HFF-Myc (cell line): ENCODE measurements around the gene CHTF8.
"Not testable (repeated sequence)": the region's sequence is repeated elsewhere in the genome, so short reads cannot be mapped to it uniquely, and the experiment has no call there.

Experiments
- DNase-seq: peaks from one replicate; pipeline ENCODE4 v3.0.0-alpha.2; 2011; ENCODE audit warnings: low read depth; ENCODE audit errors: extremely low read depth
- H3K4me3 ChIP-seq: replicated peaks from 2 replicates; pipeline ENCODE4 v1.5.1; 2011; ENCODE audit warnings: low read depth, mild to moderate bottlenecking, control low read depth, low read length
- TF ChIP-seq, protein P1 (sequence below): IDR thresholded peaks from 2 replicates; pipeline ENCODE4 v1.5.1; 2012; ENCODE audit warnings: mild to moderate bottlenecking, low read depth, low read length, control low read depth; ENCODE audit errors: missing control alignments

CHTF8 gene

GRCh38 chr16:69126221-69126620 lies 6.2 kb downstream of the CHTF8 start:
- DNase-seq: no peak
- H3K4me3 ChIP-seq: no peak overlapping the region
- TF ChIP-seq, protein P1, sequence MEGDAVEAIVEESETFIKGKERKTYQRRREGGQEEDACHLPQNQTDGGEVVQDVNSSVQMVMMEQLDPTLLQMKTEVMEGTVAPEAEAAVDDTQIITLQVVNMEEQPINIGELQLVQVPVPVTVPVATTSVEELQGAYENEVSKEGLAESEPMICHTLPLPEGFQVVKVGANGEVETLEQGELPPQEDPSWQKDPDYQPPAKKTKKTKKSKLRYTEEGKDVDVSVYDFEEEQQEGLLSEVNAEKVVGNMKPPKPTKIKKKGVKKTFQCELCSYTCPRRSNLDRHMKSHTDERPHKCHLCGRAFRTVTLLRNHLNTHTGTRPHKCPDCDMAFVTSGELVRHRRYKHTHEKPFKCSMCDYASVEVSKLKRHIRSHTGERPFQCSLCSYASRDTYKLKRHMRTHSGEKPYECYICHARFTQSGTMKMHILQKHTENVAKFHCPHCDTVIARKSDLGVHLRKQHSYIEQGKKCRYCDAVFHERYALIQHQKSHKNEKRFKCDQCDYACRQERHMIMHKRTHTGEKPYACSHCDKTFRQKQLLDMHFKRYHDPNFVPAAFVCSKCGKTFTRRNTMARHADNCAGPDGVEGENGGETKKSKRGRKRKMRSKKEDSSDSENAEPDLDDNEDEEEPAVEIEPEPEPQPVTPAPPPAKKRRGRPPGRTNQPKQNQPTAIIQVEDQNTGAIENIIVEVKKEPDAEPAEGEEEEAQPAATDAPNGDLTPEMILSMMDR: no peak

DNA sequence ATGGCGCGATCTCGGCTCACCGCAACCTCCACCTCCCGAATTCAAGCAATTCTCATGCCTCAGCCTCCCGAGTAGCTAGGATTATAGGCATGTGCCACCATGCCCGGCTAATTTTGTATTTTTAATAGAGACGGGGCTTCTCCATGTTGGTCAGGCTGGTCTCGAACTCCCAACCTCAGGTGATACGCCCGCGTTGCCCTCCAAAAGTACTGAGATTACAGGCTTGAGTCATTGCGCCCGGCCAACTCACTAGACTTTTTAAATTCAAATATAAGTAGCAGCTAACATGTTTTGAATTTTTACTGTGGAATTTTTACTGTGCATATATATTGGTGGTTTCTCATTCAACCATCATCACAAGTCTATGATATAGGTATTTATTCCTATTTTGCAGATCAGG lies 7.4 kb downstream of the CHTF8 start:
- not testable (repeated sequence) for DNase-seq, H3K4me3 ChIP-seq

GRCh38 chr16:69124406-69124805 lies 8.0 kb downstream of the CHTF8 start:
- DNase-seq, H3K4me3 ChIP-seq: not testable (repeated sequence)

- no peak overlapping the region for H3K4me3 ChIP-seq
- TF ChIP-seq, protein P1: peak; percentile 49
- DNase-seq: no peak
Observed at GRCh38 chr16:69123910-69124309, 8.5 kb downstream of the CHTF8 start.

- DNase-seq: no peak
- H3K4me3 ChIP-seq: no peak overlapping the region
- TF ChIP-seq, protein P1: no peak
Observed at GRCh38 chr16:69120096-69120664, 12.2 kb downstream of the CHTF8 start.

DNA sequence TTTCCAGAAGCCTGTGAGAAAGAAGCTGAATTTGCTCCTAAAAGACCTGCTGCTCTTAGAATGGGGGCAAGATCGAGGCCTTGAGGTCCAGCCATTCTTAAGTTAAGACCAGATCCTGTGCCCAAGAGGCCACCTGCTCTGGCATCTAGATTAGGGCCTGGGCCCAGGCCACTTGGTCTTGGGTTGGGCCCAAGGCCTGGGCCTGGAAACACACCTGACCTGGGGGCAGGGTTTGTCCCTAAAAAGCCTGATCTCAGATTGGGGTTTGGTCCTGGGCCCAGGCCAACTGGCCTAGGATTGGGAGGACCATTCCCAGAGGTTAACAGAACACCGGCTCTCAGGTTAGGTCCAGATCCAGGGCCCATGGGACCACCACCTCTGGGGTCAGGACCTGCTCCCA lies 12.9 kb downstream of the CHTF8 start:
- TF ChIP-seq, protein P1: no peak
- no peak overlapping the region for H3K4me3 ChIP-seq
- DNase-seq: no peak

GRCh38 chr16:69118994-69119393 lies 13.4 kb downstream of the CHTF8 start:
- TF ChIP-seq, protein P1: no peak
- no peak overlapping the region for H3K4me3 ChIP-seq

DNA sequence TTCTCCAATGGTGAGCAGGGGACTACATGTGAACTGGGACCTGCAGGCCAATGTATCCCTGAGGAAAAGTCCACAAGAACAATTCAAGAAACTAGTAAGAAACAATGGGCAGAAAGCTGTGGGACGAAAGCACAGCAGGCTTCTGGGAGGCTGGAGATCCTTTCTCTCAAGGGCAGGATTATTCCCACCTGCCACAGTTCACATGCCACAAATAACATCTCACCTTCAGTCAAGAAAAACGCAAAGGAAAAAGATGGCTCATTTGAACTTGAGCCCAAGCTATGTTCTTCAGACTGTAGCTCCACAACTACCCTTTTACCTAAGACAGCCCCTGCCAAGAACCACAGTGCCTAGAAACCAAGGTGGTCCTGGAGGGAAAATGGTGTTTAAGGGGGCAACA lies 13.9 kb downstream of the CHTF8 start:
- H3K4me3 ChIP-seq: no peak overlapping the region
- TF ChIP-seq, protein P1: no peak
- no peak for DNase-seq

More at GRCh38 chr16:69118994-69119393, 13.4 kb downstream of the CHTF8 start:
- no peak for DNase-seq
